CD14-positive monocyte (primary cell): Measurements from ENCODE around the gene PUSL1. TPM values are rescaled to one million over a fixed set of nuclear protein-coding genes. Genes with fewer than 3 reads are reported as not detected.
A peak's percentile ranks its signal among the peaks of the same experiment; 100 is the strongest.

ENCODE experiments used
- DNase-seq, 3 donors: peaks; one replicate each; pipeline ENCODE4 v3.0.0-alpha.2; 2011 to 2022
- H2AFZ ChIP-seq: 2 replicates; pipeline ENCODE4 v1.6.0; 2012; ENCODE audit warnings: mild to moderate bottlenecking, low read depth, low read length, inconsistent platforms; ENCODE audit not compliant: insufficient read depth, poor library complexity, severe bottlenecking
- H3K27ac ChIP-seq, 2 donors: 1 replicate in 1 of 2; 2 replicates in 1 of 2; pipeline ENCODE4 v1.5.1; 2012 to 2013; ENCODE audit warnings: low read length in 2 of 2, control low read depth in 1 of 2, inconsistent platforms in 1 of 2, low read depth in 1 of 2, mild to moderate bottlenecking in 1 of 2
- H3K27me3 ChIP-seq, 2 donors: one replicate each; pipeline versions ENCODE4 v1.6.0 to v1.6.1; 2011 to 2013; ENCODE audit warnings: low read length in 2 of 2; ENCODE audit not compliant: control insufficient read depth in 2 of 2, insufficient read depth in 2 of 2
- H3K36me3 ChIP-seq, 2 donors: replicated peaks in 1 of 2; 1 replicate in 1 of 2; 2 replicates in 1 of 2; pipeline versions ENCODE4 v1.5.1 to v1.6.1; 2012 to 2013; ENCODE audit warnings: low read length in 2 of 2, control low read depth in 1 of 2, inconsistent platforms in 1 of 2, mild to moderate bottlenecking in 1 of 2; ENCODE audit not compliant: insufficient read depth in 2 of 2, control insufficient read depth in 1 of 2
- H3K4me1 ChIP-seq, 2 donors: 1 replicate in 1 of 2; 2 replicates in 1 of 2; pipeline versions ENCODE4 v1.5.1 to v1.6.1; 2012 to 2013; ENCODE audit warnings: low read length in 2 of 2, control low read depth in 1 of 2, inconsistent platforms in 1 of 2, mild to moderate bottlenecking in 1 of 2, moderate library complexity in 1 of 2; ENCODE audit not compliant: insufficient read depth in 2 of 2, control insufficient read depth in 1 of 2
- H3K4me2 ChIP-seq: replicated peaks from 2 replicates; pipeline ENCODE3; 2012; ENCODE audit warnings: low read length, moderate library complexity, mild to moderate bottlenecking; ENCODE audit not compliant: poor library complexity, severe bottlenecking; ENCODE audit errors: extremely low read depth
- H3K4me3 ChIP-seq, 3 experiments: fragments of 200-600 bp in 1 of 3; sonication (generic) in 1 of 3; replicated peaks in 1 of 3; 1 replicate in 2 of 3; 2 replicates in 1 of 3; pipeline ENCODE4 v1.5.1; 2011 to 2013; ENCODE audit warnings: low read length in 3 of 3, mild to moderate bottlenecking in 3 of 3, control low read depth in 2 of 3, low read depth in 2 of 3, inconsistent platforms in 1 of 3, moderate library complexity in 1 of 3
- H3K79me2 ChIP-seq: 2 replicates; pipeline ENCODE4 v1.6.0; 2012; ENCODE audit warnings: mild to moderate bottlenecking, control low read depth, inconsistent platforms, low read length, moderate library complexity; ENCODE audit not compliant: insufficient read depth
- H3K9ac ChIP-seq: 2 replicates; pipeline ENCODE4 v1.6.0; 2017; ENCODE audit warnings: low read length, mild to moderate bottlenecking; ENCODE audit not compliant: insufficient read depth, poor library complexity, severe bottlenecking
- H3K9me3 ChIP-seq, 2 donors: replicated peaks in 1 of 2; 1 replicate in 1 of 2; 2 replicates in 1 of 2; pipeline versions ENCODE4 v1.5.1 to v1.6.1; 2012 to 2013; ENCODE audit warnings: low read length in 2 of 2, control low read depth in 1 of 2; ENCODE audit not compliant: control insufficient read depth in 1 of 2, insufficient read depth in 1 of 2
- H4K20me1 ChIP-seq: 2 replicates; pipeline ENCODE4 v1.6.0; 2012; ENCODE audit warnings: mild to moderate bottlenecking, low read length, control low read depth, moderate library complexity; ENCODE audit not compliant: insufficient read depth
- H3K27ac Mint-ChIP-seq, 7 donors: one replicate each; pipeline ENCODE4 v1.8.0; 2020; ENCODE audit warnings: mild to moderate bottlenecking in 7 of 7, mixed read lengths in 7 of 7, moderate library complexity in 6 of 7, inconsistent platforms in 2 of 7
- H3K27me3 Mint-ChIP-seq, 3 donors: one replicate each; pipeline ENCODE4 v1.8.0; 2021 to 2022; ENCODE audit warnings: low read depth in 3 of 3, mild to moderate bottlenecking in 3 of 3, mixed read lengths in 3 of 3, moderate library complexity in 3 of 3, inconsistent platforms in 1 of 3
- H3K36me3 Mint-ChIP-seq, 2 donors: one replicate each; pipeline ENCODE4 v1.8.0; 2020; ENCODE audit warnings: mixed read lengths in 2 of 2, inconsistent platforms in 1 of 2, mild to moderate bottlenecking in 1 of 2
- H3K4me1 Mint-ChIP-seq: one replicate; pipeline ENCODE4 v1.8.0; 2020; ENCODE audit warnings: mild to moderate bottlenecking, mixed read lengths
- H3K4me3 Mint-ChIP-seq, 2 donors: one replicate each; pipeline ENCODE4 v1.8.0; 2020; ENCODE audit warnings: mild to moderate bottlenecking in 2 of 2, mixed read lengths in 2 of 2, moderate library complexity in 1 of 2
- H3K9me3 Mint-ChIP-seq, 7 donors: one replicate each; pipeline ENCODE4 v1.8.0; 2020 to 2022; ENCODE audit warnings: mixed read lengths in 7 of 7, mild to moderate bottlenecking in 6 of 7, moderate library complexity in 6 of 7, inconsistent platforms in 2 of 7
- WGBS: methylation state at CpG from one replicate; pipeline ENCODE4 v1.1.5; 2013; ENCODE audit warnings: missing lambda C conversion rate; ENCODE audit not compliant: insufficient coverage; 5-methylcytosine and 5-hydroxymethylcytosine counted together
- intact Hi-C, 2 donors: fragments of 100-400 bp; cut with micrococcal nuclease; formaldehyde crosslinking; loops; one replicate each; pipeline versions ENCODE4 v1.15.0 to v1.15.1; 2023
- polyA plus RNA-seq, 3 donors: library from polyadenylated mRNA; depleted of rRNA in 1 of 3; unstranded in 2 of 3; stranded (reverse) in 1 of 3; fragments of 300-500 nt in 2 of 3; fragments of >200 nt in 1 of 3; fragmentation: Illumina TruSeq in 2 of 3; gene quantifications; 1 replicate in 2 of 3; 2 replicates in 1 of 3; pipeline ENCODE4 v1.2.3, GENCODE V29; 2012 to 2021
- TF ChIP-seq, protein P1 (sequence below): fragments of 200-600 bp; IDR thresholded peaks from one replicate; pipeline ENCODE4 v1.8.0; 2022; ENCODE audit warnings: antibody characterized with exemption, mild to moderate bottlenecking

Gene PUSL1
- polyA plus RNA-seq, 3 donors = 13.8 to 27.4 (median 14.8) TPM

- Histone ChIP-seq H3K27ac (no peak overlapping the region), H3K79me2 (no peaks in the 10 kb centered on the region), H3K9ac (no peak overlapping the region), H3K4me1 (no peaks in the 10 kb centered on the region), H3K27me3 (no peaks in the 10 kb centered on the region), H3K36me3 (no peaks in the 10 kb centered on the region), H3K4me2 (no peak overlapping the region), H4K20me1 (no peaks in the 10 kb centered on the region), H2AFZ (no peak overlapping the region), H3K9me3 (no peaks in the 10 kb centered on the region), H3K4me3 (no peak overlapping the region)
- Mint-ChIP-seq H3K27ac (no peak overlapping the region), H3K4me3 (no peak overlapping the region), H3K36me3 (no peaks in the 10 kb centered on the region), H3K9me3 (peaks cover 0 to 8% (median 0%) of the 10 kb centered on the region in 7 donors), H3K27me3 (peaks cover 0 to 2% (median 0%) of the 10 kb centered on the region in 3 donors), H3K4me1 (no peaks in the 10 kb centered on the region)
- intact Hi-C loops = no loop called here
- no peak for DNase-seq
- TF ChIP-seq, protein P1, sequence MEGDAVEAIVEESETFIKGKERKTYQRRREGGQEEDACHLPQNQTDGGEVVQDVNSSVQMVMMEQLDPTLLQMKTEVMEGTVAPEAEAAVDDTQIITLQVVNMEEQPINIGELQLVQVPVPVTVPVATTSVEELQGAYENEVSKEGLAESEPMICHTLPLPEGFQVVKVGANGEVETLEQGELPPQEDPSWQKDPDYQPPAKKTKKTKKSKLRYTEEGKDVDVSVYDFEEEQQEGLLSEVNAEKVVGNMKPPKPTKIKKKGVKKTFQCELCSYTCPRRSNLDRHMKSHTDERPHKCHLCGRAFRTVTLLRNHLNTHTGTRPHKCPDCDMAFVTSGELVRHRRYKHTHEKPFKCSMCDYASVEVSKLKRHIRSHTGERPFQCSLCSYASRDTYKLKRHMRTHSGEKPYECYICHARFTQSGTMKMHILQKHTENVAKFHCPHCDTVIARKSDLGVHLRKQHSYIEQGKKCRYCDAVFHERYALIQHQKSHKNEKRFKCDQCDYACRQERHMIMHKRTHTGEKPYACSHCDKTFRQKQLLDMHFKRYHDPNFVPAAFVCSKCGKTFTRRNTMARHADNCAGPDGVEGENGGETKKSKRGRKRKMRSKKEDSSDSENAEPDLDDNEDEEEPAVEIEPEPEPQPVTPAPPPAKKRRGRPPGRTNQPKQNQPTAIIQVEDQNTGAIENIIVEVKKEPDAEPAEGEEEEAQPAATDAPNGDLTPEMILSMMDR = no peak
- 93% methylated on average over 33 of the region's 46 CpGs for WGBS
Measured at GRCh38 chr1:1287288-1288110, 20.9 kb upstream of the PUSL1 start.

- Histone ChIP-seq H3K9me3 (no peaks in the 10 kb centered on the region), H3K9ac (no peak overlapping the region), H3K4me1 (no peaks in the 10 kb centered on the region), H2AFZ (no peak overlapping the region), H4K20me1 (no peaks in the 10 kb centered on the region), H3K36me3 (peaks cover 7 to 16% of the 10 kb centered on the region in 2 donors), H3K79me2 (no peaks in the 10 kb centered on the region), H3K27ac (no peak overlapping the region), H3K4me3 (no peak overlapping the region), H3K4me2 (no peak overlapping the region), H3K27me3 (no peaks in the 10 kb centered on the region)
- 61% methylated on average over 12 of the region's 15 CpGs for WGBS
- intact Hi-C loops = loop anchor here in 1 of 2 donors (5.0 kb wide), 1 partner anchor 168 kb away; no protein-coding TSS in a partner anchor
- TF ChIP-seq, protein P1 = peak; percentile 69
- no peak overlapping the region for H3K4me3 Mint-ChIP-seq
- peaks cover 0 to 10% (median 0%) of the 10 kb centered on the region in 7 donors for H3K9me3 Mint-ChIP-seq
- no peak overlapping the region for H3K27ac Mint-ChIP-seq
- H3K27me3 Mint-ChIP-seq = peaks cover 0 to 1% (median 0%) of the 10 kb centered on the region in 3 donors
- DNase-seq = peak in 2 of 3 donors; percentile 40 to 51
- no peaks in the 10 kb centered on the region for H3K4me1 Mint-ChIP-seq
- peaks cover 0 to 3% of the 10 kb centered on the region in 2 donors for H3K36me3 Mint-ChIP-seq
Measured at GRCh38 chr1:1290238-1290731, 18.1 kb upstream of the PUSL1 start.
